ENCODE data around the gene NDUFA8. TPM values are rescaled to one million over a fixed set of nuclear protein-coding genes. Genes with fewer than 3 reads are reported as not detected.
A peak's percentile ranks its signal among the peaks of the same experiment; 100 is the strongest.

The NDUFA8 gene
- total RNA-seq, 2 donors from 2014 or later, result 32.3 to 42.0 TPM

DNA sequence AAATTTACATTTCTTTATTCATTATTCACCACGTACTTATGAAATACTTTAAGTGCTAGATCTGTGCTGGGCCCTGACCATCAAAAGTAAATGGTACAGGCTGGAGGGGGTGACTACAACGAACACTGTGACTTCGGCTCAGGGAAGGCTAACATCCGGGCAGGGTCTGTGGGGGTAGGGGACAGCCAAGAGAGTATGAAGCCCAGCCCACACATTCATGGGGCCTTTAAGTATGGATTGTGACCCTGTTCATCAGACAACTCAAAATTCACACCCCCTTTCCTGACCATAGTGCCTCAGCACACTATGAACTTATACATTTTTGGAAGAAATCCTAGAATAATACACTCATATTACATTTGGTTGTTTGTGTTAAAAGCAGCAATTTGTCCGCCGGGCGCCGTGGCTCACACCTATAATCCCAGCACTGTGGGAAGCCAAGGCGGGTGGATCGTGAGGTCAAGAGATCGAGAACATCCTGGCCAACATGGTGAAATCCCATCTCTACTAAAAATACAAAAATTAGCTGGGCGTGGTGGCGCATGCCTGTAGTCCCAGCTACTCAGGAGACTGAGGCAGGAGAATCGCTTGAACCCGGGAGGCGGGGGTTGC lies 33.4 kb upstream of the NDUFA8 start:
- no peak overlapping the region for H3K27ac Mint-ChIP-seq
- H3K4me1 Mint-ChIP-seq (ENCODE audit: low read depth), result no peaks in the 10 kb centered on the region
- no peaks in the 10 kb centered on the region for H3K36me3 Mint-ChIP-seq (ENCODE audit: insufficient read depth in 2 of 2)
- no peaks in the 10 kb centered on the region for H3K9me3 Mint-ChIP-seq
- peaks cover 7% of the 10 kb centered on the region for H3K27me3 Mint-ChIP-seq (ENCODE audit: low read depth)
- ATAC-seq (replicated peaks in 1 of 2) (no peak), DNase-seq (no peak)
- no peak overlapping the region for H3K4me3 Mint-ChIP-seq

DNA sequence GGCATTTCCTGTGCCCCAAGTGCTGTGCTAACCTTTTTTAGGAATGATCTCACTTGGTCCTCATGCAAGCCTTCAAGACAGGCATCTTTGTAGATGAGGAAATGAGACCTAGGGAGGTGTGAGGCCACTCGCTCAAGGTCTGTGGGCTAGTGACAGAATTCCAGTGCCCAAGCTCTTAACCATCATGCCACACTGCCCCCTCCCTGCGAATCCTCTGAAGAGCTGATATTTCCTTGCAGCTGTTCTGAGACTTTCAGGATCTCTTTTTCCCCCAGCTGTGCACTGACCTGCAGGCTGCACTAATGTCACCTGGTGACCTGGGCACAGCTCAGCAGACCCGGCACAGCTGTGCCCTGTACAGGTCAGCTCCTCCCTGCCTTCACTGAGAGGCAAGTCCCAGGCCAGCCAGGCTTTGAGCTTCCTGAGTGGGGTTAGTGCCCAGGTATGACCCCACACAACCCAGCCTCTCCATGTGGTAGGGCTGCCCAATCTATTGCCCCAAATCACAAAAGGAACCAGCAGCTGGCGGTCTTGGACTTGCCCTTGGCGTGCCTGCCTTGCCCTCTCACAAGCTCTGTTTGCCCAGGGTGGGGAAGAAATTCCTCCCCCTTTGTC lies 32.8 kb upstream of the NDUFA8 start:
- Mint-ChIP-seq H3K27me3 (ENCODE audit: low read depth) (peaks cover 7% of the 10 kb centered on the region), H3K36me3 (ENCODE audit: insufficient read depth in 2 of 2) (no peaks in the 10 kb centered on the region), H3K27ac (no peak overlapping the region), H3K4me3 (no peak overlapping the region), H3K9me3 (no peaks in the 10 kb centered on the region), H3K4me1 (ENCODE audit: low read depth) (no peaks in the 10 kb centered on the region)
- DNase-seq (no peak), ATAC-seq (replicated peaks in 1 of 2) (no peak)

DNA sequence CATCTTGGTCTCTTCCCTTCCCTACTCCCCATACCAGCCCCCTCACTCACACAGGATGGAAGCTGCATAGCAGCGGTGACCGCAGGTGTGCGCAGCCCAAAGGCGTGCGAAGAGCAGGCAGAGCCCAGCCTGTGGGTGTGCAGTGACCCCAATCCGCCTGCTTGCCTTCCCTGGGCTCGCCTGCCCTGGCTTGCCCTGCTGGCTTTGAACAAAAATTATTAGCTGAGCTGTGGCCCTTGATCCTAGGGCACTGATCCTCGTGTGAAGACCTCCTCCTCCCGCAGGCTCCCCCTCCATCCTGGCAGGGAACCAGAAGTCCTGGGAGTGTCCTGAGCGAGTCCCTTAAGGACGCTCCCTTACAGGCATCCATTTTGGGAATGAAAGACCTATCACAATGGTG lies 32.0 kb upstream of the NDUFA8 start:
- Mint-ChIP-seq H3K27me3 (ENCODE audit: low read depth) (no peaks in the 10 kb centered on the region), H3K4me3 (no peak overlapping the region), H3K4me1 (ENCODE audit: low read depth) (no peaks in the 10 kb centered on the region), H3K9me3 (no peaks in the 10 kb centered on the region), H3K36me3 (ENCODE audit: insufficient read depth in 2 of 2) (no peaks in the 10 kb centered on the region), H3K27ac (no peak overlapping the region)
- ATAC-seq (replicated peaks in 1 of 2) (no peak), DNase-seq (no peak)

DNA sequence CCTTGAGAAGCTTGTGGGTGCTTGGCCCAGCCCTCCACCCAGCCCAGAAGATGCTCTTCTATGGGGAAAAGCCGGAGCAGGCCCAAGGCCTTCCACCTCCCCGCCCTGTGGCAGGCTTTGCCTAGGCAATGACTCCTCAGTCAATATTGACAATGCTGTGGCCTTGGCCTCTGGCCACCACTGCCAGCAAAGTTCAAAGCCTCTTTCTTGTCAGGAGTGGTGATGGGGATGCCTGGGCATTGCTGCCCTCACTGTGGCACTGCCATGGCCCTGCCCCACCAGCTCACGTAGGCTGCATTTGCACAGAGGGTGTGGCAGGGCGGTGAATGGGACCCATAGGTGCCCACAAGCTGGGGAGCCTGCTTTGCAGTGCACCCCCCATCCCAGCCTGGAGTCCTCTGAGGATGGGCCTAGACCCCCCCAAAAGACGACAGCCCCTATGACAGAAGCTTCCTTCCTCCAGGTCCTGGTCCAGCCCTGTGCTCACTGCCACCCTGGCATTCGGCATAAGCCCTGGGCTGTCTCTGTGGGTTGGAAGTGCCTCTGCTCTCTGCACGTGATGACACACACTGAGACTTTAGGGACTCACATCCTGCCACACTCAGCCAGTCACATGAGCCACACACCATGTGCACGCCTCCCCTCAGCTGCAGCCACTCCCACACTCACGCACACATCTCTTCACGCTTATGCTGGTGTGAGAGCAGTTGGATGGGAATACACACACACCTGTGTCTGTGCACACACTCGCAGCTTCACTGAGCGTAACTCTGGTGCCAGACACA lies 31.2 kb upstream of the NDUFA8 start:
- no peak overlapping the region for H3K27ac Mint-ChIP-seq

DNA sequence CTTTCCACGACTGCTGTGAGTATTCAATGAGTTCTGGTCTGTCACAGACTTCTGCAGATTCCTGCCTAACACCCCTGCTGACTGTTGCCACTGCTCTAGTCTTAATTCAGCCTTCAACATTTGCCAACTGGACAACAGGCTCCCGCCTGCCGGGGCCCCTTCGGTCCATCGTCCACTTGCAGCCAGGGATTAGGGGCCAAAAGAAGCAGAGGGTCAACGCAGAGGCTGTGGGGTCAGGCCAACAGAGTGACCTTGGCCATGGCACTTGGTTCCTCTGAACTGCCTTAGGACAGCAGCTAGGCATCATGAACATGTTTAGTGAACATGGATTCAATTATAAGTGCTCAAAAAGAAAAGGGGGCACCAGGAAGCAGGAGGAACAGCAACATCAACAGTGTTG lies 28.8 kb upstream of the NDUFA8 start:
- Mint-ChIP-seq H3K27ac (no peak overlapping the region), H3K27me3 (ENCODE audit: low read depth) (peaks cover 3% of the 10 kb centered on the region), H3K9me3 (no peaks in the 10 kb centered on the region), H3K4me1 (ENCODE audit: low read depth) (no peaks in the 10 kb centered on the region), H3K4me3 (no peak overlapping the region), H3K36me3 (ENCODE audit: insufficient read depth in 2 of 2) (no peaks in the 10 kb centered on the region)
- no peak for ATAC-seq (replicated peaks in 1 of 2)
- DNase-seq, result no peak

More for the DNA sequence above, 31.2 kb upstream of the NDUFA8 start:
- H3K4me1 Mint-ChIP-seq (ENCODE audit: low read depth), result no peaks in the 10 kb centered on the region
- DNase-seq (peak in 1 of 2 donors; percentile 13), ATAC-seq (replicated peaks in 1 of 2) (peak; percentile 43 to 70)
- no peaks in the 10 kb centered on the region for H3K9me3 Mint-ChIP-seq
- no peaks in the 10 kb centered on the region for H3K27me3 Mint-ChIP-seq (ENCODE audit: low read depth)
- no peaks in the 10 kb centered on the region for H3K36me3 Mint-ChIP-seq (ENCODE audit: insufficient read depth in 2 of 2)
- no peak overlapping the region for H3K4me3 Mint-ChIP-seq

DNA sequence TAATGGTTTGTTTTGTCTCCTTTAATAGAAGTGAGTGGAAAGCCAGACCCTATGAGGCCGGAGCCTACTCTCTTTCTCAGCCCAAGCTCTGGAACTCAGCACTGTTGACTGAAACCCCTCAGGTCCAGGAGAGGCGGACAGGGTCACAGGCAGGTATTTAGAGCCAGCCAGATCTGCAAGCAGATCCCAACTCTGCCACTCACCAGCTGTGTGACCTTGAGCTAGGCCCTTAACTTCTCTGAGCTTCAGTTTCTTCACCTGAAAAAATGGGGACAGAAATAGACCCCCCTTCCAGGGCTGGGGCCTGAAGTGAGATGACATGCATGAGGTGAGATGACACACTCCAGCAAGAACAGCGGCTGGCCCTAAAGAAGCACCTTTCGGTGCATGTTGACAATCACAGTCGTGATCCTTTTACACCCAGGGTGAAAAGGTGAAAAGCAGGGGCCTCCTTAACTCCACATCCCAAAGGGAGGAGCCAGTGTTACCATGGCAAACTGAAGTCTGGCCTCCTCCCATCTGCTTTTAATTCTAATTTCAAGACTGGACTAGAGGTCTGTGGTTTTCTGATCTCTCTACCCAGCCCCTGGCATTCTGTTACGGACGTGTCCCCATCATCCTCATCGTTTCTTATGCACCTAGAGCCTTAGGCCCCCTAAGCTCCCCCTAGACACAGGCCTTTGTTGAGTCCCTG lies 27.3 kb upstream of the NDUFA8 start:
- Mint-ChIP-seq H3K4me3 (no peak overlapping the region), H3K36me3 (ENCODE audit: insufficient read depth in 2 of 2) (no peaks in the 10 kb centered on the region), H3K4me1 (ENCODE audit: low read depth) (no peaks in the 10 kb centered on the region), H3K27me3 (ENCODE audit: low read depth) (peaks cover 12% of the 10 kb centered on the region), H3K9me3 (no peaks in the 10 kb centered on the region), H3K27ac (no peak overlapping the region)
- ATAC-seq (replicated peaks in 1 of 2) (no peak), DNase-seq (no peak)

DNA sequence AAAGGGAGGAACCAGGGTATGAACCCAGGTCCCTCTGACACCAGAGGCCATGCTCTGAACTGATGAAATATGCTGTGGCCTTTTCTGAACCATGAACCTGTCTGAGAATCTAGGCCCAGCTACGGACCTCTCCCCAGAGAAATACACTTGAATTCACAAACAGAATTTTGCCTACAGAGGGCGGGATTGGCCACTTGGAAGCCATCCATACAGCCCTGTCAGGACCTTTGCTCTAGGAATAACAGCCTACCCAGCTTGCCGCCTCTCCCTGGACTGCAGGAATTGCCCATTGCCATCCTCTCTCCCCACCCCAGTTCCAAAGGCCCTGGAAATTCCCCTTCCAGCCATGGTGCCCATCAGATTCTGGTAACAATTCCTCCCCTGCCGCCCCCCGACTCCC lies 26.7 kb upstream of the NDUFA8 start:
- no peaks in the 10 kb centered on the region for H3K9me3 Mint-ChIP-seq
- peaks cover 12% of the 10 kb centered on the region for H3K27me3 Mint-ChIP-seq (ENCODE audit: low read depth)
- no peaks in the 10 kb centered on the region for H3K36me3 Mint-ChIP-seq (ENCODE audit: insufficient read depth in 2 of 2)
- no peak overlapping the region for H3K27ac Mint-ChIP-seq
- DNase-seq, result no peak
- H3K4me1 Mint-ChIP-seq (ENCODE audit: low read depth), result no peaks in the 10 kb centered on the region
- no peak overlapping the region for H3K4me3 Mint-ChIP-seq
- no peak for ATAC-seq (replicated peaks in 1 of 2)

DNA sequence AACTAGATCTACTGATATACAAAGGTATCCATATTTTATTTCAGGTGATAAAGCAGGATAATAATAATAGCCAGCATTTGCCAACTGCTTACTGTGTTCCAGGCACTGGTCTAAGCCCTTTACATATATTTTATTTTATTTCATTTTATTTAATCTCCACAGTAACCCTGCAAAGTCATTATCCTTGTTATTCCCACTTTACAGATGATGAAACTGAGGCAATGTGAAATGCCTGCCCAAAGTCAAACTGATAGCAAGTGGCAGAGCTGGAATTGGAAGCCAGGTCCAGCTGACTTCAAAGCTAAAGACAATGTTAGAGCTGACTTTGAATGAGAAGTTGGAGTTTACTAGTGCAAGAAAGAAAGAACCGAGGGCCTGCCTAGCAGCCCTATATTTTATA lies 25.0 kb upstream of the NDUFA8 start:
- Mint-ChIP-seq H3K27ac (no peak overlapping the region), H3K36me3 (ENCODE audit: insufficient read depth in 2 of 2) (no peaks in the 10 kb centered on the region)

DNA sequence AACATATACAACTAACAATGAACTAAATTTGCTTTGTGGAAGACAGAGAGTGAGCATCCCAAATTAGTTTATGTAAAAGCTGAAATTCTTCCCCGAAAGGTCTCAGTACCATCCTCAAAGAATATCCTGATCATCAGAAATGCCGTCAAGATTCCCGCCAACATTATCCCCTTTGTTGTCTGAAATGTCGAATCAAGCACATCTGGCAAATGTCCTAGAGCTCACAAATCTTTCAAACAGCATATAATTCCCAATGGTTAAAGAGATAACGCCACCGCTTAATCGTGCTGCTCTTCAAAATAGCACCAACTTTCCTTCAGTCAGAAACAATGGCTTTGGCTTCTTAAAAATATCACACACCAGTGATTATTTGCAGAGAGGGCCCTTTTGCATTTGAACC lies 23.9 kb upstream of the NDUFA8 start:
- DNase-seq (no peak), ATAC-seq (replicated peaks in 1 of 2) (no peak)
- H3K27me3 Mint-ChIP-seq (ENCODE audit: low read depth), result peaks cover 20% of the 10 kb centered on the region
- H3K27ac Mint-ChIP-seq, result no peak overlapping the region
- H3K4me3 Mint-ChIP-seq, result no peak overlapping the region
- H3K36me3 Mint-ChIP-seq (ENCODE audit: insufficient read depth in 2 of 2), result no peaks in the 10 kb centered on the region
- no peaks in the 10 kb centered on the region for H3K4me1 Mint-ChIP-seq (ENCODE audit: low read depth)
- H3K9me3 Mint-ChIP-seq, result no peaks in the 10 kb centered on the region

More for the DNA sequence above, 25.0 kb upstream of the NDUFA8 start:
- DNase-seq (no peak), ATAC-seq (replicated peaks in 1 of 2) (no peak)
- no peaks in the 10 kb centered on the region for H3K4me1 Mint-ChIP-seq (ENCODE audit: low read depth)
- H3K9me3 Mint-ChIP-seq, result no peaks in the 10 kb centered on the region
- H3K4me3 Mint-ChIP-seq, result no peak overlapping the region
- peaks cover 12% of the 10 kb centered on the region for H3K27me3 Mint-ChIP-seq (ENCODE audit: low read depth)

DNA sequence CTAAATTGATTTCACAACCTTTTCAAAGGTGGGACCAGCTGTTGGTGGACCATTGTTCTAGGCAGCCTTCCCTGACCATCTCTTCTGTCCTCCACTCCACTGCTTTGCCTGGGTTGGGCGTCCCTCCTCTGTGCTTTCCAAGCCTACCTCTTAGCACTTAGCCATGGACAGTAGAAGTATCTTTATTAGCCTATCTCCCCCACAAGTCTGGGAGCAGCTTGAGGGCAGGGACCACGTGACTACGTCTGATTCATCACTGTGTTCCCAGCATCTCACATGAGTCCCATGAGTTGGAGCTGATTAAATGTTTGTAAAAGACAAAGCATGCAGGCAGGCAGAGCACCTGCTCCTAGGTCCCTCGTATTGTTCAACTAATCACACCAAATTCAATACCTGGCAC lies 21.1 kb upstream of the NDUFA8 start:
- Mint-ChIP-seq H3K4me3 (no peak overlapping the region), H3K36me3 (ENCODE audit: insufficient read depth in 2 of 2) (no peaks in the 10 kb centered on the region), H3K27ac (no peak overlapping the region), H3K4me1 (ENCODE audit: low read depth) (no peaks in the 10 kb centered on the region), H3K27me3 (ENCODE audit: low read depth) (peaks cover 20% of the 10 kb centered on the region), H3K9me3 (no peaks in the 10 kb centered on the region)
- ATAC-seq (replicated peaks in 1 of 2) (no peak), DNase-seq (no peak)

DNA sequence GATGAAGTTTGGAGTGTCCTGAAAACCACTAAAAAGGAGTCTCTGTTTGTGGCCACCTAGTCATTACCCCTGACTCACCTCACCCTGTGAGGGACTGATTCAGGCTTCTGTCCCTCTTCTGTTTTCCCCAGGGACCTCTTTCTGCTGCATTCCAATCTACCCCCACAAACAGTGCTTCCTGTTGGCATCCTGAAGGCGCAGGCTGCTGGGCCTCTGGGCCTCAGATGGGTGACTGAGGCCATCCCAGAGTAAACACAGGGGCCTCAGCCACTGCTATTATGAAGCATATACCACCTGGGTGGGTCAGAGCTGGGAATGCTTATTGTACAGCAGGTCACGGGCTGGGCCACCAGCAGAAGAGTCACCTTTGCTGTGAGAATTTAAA lies 20.1 kb upstream of the NDUFA8 start:
- H3K27me3 Mint-ChIP-seq (ENCODE audit: low read depth), result peaks cover 20% of the 10 kb centered on the region
- no peak for DNase-seq
- H3K36me3 Mint-ChIP-seq (ENCODE audit: insufficient read depth in 2 of 2), result no peaks in the 10 kb centered on the region
- H3K9me3 Mint-ChIP-seq, result no peaks in the 10 kb centered on the region
- no peak overlapping the region for H3K27ac Mint-ChIP-seq
- no peaks in the 10 kb centered on the region for H3K4me1 Mint-ChIP-seq (ENCODE audit: low read depth)
- ATAC-seq (replicated peaks in 1 of 2), result no peak
- H3K4me3 Mint-ChIP-seq, result no peak overlapping the region

DNA sequence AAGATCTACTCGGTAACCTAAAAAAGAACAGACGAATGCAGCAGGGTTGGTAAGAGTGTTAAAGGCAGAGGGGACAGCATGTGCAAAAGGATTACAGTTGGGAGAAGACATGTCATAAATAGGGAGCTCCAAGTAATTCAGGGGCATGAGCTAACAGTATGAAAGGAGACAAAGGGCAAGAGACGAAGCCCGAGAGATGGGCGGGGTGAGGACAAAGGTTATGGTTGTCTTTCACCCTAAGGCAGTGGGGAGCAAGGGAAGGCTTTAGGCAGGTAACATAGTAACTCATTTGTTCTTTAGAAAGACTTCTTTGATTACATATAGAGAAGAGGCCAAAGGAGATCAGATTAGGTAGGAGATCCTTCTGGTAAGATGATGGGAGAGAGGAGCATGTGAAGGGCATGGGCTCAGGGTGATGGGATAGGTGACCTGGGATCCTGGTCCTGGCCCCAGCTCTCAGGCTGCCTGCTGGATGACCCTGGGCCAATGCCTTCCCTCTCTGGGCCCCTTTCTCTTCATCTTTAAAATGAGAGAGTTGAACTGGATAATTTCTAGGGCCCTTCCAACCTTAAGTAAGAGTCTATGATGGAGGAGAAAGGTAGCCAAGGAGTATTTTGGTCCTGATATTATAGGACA lies 19.6 kb upstream of the NDUFA8 start:
- ATAC-seq (replicated peaks in 1 of 2) (no peak), DNase-seq (no peak)
- Mint-ChIP-seq H3K27me3 (ENCODE audit: low read depth) (peaks cover 20% of the 10 kb centered on the region), H3K27ac (no peak overlapping the region), H3K4me3 (no peak overlapping the region), H3K9me3 (no peaks in the 10 kb centered on the region), H3K4me1 (ENCODE audit: low read depth) (no peaks in the 10 kb centered on the region), H3K36me3 (ENCODE audit: insufficient read depth in 2 of 2) (no peaks in the 10 kb centered on the region)

DNA sequence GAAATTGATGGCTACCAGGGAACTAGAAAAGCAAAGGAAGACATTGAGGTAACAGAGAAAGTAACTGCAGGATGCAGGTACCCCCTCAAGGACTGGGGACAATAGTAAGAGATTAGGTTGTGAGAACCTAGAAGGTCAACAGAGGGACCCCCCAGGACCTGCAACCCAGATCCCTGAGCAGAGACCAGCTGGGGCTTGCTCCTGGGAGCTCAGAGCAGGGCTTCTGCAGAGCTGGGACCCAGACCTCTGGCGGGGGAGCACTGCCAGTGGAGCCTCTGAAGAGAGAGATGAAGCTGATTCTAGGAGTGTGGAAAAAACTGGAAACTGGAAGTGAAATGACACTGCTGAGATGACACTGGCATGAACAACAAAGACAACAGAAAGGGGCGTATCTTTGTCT lies 17.3 kb upstream of the NDUFA8 start:
- H3K36me3 Mint-ChIP-seq (ENCODE audit: insufficient read depth in 2 of 2), result no peaks in the 10 kb centered on the region
- H3K27me3 Mint-ChIP-seq (ENCODE audit: low read depth), result peaks cover 29% of the 10 kb centered on the region
- H3K27ac Mint-ChIP-seq, result no peak overlapping the region
- no peak overlapping the region for H3K4me3 Mint-ChIP-seq
- DNase-seq (no peak), ATAC-seq (replicated peaks in 1 of 2) (no peak)
- H3K9me3 Mint-ChIP-seq, result no peaks in the 10 kb centered on the region
- H3K4me1 Mint-ChIP-seq (ENCODE audit: low read depth), result no peaks in the 10 kb centered on the region
